Forelimb muscle (tissue), 1 donor: Measurements from ENCODE around the gene UVRAG. TPM values are rescaled to one million over a fixed set of nuclear protein-coding genes. Genes with fewer than 3 reads are reported as not detected.
"Not testable (repeated sequence)": the region's sequence is repeated elsewhere in the genome, so short reads cannot be mapped to it uniquely, and the experiment has no call there.

Experiments
- DNase-seq: peaks from one replicate; pipeline ENCODE4 v3.0.0-alpha.2; 2013; ENCODE audit warnings: low read depth
- polyA plus RNA-seq: library from polyadenylated mRNA; unstranded; fragments of 120-200 nt; gene quantifications from one replicate; pipeline ENCODE4 v1.2.1, GENCODE V29; 2013; ENCODE audit not compliant: insufficient read length

Gene UVRAG
- polyA plus RNA-seq, 1 donor = 8.1 TPM

DNA sequence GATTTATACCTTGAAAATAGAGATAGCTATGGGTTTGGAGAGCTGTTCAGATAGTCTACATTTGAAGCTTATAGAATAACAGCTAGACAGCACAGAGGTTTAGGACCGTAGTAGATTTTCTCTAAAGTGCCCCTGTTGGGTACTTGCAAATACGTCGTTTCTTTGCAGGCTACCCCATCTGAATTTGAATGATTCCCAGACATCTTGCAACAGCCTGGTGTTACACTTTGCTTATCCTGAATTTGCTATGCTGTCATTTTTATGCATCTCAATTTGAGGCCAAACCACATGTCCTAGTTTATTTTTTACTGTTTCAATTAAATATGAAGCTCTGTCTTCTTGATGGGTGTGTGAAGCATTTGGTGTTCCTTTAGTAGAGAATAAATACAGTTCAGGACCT is 249.2 kb downstream of the UVRAG start:
- no peak for DNase-seq

DNA sequence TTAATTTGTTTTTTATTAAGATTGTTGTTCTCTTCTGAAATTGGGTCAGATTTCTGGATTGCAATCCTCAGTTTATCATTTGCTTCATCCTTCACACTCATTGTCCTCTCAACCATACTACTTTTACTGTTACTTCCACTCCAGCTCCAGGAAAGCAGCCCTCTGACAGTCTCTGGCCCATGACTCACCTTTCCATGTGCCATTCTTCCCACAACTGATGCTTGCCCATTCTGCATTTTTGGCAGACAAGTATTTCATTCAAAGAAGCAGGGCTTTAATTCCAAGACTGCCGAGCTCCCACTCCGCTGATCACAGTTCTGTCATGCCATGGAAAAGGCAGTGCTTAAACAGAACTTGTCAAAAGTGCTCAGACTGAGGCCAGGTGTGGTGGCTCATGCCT is 252.1 kb downstream of the UVRAG start:
- DNase-seq = no peak

DNA sequence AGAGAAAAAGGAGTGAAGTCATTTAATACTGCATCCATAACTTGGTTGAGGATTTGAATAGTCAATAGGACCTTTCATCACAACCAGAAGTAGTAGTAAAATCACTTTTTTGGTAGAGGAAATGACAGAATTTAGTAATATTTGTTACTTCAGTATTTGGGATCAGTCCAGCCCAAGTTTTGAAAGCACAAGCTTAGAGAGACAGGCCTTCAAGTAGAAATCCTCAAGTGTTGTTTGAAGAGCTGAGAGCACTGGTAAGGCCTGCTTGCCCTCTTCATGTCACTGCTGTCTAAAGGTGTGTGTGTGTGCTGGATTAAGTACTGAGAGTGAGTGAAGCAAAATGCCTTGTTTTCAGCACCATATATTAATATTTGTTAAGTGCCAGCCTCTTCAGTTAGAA is 254.0 kb downstream of the UVRAG start:
- DNase-seq = no peak

DNA sequence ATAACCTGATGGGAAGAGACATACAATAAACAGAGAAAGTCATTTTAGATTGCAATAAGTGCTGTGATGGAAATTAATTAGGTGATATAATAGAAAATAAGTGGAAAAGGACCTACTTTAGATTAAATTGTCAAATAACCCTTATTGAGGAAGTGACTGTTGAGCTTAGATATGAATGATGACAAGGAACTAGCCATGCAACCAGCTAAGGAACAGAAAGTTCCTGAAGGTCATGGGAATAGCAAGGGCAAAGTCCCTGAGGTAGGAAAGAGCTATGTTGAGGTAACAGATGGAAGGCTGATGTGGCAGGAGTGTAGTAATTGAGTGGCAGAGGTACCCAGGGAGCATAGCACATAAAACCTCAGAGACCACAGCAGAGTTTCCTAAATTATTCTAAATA is 256.1 kb downstream of the UVRAG start:
- DNase-seq = no peak

DNA sequence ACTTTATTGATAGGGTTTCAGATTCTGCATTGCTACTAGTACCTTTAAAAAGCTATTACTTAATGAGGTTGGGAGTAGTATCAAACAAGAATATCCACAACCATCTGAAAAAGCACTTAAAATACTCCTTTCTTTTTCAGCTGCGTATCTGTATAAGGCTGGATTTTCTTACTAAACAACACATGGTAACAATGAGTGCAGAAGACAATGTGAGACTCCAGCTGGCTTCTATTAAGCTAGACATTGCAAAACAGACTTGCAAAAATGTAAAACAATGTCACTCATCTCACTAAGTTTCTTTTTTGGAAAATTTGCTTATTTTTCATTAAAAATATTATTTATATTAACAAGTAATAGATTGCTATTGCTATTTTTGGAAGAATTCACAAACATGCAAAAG is 258.7 kb downstream of the UVRAG start:
- peak; percentile 77 for DNase-seq

DNA sequence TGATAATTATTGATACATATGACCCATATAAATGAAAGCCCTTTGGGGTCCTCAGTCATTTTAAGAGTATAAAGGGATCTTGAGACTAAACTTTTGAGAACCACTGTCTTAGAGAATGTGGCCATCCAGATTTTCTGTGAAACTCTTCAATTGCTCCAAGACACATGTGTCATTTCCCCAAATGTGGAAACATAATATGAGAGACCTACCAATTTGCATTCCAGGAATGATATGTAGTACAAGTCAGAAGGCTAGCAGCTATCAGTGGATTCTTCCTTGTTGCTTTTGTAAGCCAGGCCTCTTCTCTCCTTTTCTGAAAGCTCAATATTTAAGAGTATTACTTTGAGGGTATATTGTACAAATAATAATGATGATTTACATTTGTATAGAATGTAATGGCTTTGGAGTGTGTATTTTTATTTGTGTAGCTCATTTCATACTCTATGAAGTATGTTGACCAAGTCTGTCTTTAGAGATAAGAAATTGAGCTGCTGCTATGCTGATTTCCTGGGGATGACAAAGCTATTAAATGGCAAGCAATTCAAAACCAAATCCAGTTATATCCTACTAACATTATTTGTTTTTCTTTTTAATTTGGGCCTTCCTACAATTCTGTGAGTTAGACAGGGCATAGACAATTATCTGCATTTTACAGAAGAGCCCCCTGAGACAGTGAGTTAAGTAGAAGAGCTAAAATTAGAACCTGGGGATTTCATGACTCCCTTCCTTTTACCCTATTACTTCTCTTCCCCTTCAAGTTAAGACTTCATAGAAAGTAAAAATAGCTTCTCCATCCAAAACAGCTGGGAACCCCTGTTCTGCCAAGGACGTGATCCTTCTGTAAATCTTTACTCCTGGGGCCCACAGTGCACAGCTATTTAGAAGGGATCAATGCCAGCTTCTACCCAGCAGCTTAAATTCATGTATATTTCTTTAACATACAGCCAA is 259.4 kb downstream of the UVRAG start:
- no peak for DNase-seq

DNA sequence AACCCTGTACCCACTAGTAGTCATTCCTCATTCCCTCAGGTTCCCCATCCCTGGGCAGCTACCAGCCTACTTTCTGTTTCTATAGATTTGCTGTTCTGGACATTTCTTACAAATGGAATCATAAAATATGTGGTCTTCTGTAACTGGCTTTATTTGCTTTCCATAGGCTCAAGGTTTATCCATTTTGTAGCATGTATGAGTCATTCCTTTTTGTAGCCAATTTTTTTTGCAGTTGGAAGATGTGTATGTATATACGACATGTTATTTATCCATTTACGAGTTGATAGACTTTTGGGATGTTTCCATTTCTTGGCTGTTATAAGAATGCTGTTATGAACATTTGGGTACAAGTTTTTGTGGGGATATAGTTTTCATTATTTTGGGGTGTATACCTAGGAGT is 260.7 kb downstream of the UVRAG start:
- DNase-seq = no peak

DNA sequence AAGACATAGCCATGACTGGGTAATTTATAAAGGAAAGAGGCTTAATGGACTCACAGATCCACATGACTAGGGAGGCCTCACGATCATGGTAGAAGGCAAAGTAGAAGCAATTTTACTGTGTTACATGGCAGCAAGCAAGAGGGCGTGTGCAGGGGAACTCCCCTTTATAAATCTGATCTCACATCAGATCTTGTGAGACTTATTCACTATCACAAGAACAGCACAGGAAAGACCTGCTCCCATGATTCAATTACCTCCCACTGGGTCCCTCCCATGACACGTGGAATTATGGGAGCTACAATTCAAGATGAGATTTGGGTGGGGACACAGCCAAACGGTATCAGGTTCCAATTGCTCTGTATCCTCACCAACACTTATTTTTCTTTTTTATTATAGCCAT is 261.2 kb downstream of the UVRAG start:
- not testable (repeated sequence) for DNase-seq

DNA sequence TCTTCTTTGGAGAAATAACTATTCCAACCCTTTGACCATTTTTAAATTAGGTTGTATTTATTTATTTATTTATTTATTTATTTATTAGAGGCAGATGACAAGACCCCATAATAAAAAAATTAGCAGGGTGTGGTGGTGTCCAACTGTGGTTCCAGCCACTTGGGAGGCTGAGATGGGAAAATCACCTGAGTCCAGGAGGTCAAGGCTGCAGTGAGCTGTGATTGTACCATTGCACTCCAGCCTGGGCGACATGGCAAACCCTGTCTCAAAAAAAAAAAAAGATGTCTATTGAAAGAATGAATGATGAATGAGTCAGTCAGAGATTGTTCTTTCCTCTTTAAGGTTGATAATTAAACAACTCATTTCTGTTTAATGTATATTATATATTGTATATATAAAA is 261.7 kb downstream of the UVRAG start:
- no peak for DNase-seq

DNA sequence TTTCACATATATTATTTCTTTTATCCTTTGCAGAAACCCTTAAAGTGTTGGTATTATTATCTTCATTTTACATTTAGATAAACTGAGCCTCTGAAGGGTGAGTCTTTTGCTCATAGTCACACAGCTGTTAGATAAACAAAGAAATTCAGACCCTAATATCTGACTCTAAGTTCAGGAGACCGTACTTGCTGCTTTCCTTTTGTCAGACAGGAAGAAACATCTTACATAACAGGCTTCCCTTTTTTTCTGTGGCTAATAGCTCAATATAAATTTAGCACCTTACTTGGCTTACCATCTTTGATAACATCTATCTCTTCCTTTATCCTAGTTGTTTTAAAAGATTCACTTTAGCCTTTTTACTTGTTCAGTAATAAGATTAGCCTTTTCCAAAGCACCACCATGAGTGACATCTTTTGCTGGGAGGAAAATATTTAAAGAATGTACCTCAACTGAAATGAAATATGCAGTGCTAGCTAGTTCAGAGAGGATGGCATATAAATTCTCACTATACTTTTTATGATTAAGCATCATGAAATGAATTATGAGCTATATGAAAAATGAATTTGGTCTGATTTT is 262.7 kb downstream of the UVRAG start:
- DNase-seq = no peak

DNA sequence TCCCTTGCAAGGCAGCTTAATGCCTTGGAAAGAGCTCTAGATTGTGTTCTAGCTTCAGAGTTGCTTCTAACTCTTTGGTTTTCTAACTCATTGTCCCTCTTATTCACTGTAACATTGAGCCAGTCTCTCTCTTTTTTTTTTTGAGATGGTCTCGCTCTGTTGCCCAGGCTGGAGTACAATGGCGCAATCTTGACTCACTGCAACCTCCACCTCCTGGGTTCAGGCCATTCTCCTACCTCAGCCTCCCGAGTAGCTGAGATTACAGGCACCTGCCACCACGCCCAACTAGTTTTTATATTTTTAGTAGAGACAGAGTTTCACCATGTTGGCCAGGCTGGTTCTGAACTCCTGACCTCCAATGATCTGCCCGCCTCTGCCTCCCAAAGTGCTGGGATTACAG is 266.1 kb downstream of the UVRAG start:
- DNase-seq = not testable (repeated sequence)

DNA sequence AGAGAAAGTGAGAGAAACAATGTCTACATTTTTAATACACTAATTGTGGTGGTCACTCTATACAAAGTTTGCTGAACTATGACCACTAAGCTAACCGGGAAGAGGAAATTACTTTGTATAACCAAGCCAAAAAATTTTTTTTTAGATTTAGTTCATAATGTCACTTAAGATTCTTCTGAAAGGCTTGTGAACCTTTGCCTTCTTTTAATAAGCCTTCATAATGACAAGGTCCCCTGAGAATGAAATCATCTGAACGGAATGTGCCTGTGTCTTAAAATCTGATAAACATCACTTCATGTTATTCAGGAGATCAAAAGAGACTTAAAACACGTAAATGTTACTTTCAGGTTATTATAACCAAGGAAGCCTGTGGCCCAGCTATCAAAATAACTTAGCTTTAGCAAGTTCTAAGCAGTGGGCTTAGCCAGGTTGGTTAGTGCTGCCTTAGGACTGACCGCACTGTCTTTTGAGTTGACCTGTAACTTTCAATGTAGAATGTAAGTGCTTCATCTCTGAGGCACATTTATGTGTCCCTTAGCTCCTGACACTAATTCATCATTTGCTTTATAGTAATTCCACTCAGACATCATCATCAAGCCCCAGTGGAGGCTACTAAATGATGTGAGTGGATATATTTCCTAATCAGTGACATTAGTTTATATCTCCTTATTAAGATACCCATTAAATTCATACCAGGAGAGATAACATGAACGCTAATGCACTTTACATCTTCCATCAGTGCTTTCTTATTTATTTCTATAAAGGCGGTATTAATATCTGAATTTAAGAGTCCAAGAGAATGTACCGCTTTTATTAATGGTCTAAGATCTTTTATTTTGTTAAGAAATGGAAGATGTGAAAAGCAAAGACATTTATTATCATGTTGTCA is 268.8 kb downstream of the UVRAG start:
- no peak for DNase-seq

DNA sequence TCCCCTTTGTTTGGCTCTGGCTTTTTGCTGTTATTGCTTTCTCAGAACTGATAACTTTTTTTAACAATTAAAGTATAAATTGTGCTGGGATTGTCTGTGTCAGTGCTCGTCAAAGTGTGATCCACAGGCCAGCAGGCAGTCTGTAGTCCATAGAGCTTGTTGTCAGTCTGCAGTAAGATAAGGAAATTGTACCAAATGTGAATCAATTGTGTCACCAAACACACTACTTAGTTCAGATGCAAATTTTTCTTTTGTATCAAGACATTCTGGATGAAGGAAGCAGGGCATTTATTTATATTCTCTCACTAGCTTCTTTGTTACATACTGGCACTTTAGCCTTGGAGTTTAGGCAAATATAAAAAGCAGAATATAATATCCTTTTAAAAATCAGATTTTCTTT is 270.3 kb downstream of the UVRAG start:
- DNase-seq = no peak

DNA sequence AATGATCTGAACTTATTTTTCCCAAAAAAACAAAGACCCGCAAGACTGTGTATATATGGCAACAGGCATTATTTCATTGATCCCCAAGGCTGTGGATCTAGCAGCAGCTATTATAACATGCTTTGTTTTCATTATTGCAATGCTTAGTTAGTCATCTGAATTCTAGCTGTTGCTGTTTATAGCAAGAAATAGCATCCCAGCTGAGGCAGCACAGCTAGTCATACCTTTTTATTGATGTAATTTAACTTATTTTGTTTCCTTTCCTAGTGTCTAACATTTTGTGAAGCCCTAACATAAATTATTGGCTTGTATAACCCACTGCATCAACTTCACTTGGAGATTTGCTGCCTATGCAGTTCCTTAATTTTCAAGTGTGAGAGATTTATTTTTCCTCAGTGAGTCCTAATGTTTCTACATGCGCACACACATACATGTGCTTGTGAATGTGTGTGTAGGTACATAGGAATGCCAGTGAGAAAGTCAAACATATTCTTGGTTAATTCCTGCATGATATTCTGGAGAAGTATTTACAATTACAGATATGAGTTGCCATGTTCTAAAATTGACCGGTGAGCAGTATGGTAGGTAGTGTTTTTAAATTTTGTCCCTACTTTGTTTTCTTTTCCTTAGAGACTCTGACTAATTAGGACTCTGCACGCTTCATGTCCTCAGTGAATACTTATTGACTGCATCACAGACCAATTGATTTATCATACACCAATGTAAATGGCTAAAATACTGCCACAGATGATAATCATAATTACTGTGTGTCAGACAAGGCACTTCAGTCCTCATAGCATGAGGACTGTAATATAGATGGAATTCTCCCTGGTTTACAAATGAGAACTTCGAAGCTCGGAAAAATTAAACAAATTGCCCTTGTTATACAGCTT is 272.0 kb downstream of the UVRAG start:
- no peak for DNase-seq

DNA sequence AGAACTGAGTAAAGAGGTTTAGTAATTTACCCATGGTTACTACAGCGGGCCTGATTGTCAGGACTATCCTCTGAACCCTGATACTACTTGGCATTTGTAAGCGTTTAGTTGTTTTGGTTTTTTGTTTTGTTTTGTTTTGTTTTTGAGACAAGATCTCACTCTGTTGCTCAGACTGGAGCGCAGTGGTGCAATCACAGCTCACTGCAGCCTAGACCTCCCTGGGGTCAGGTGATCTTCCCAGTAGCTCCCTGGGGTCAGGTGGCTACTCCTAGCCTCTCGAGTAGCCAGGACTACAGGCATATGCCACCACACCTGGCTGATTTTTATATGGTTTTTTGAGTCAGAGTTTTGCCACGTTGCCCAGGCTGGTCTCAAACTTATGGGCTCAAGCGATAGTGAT is 272.7 kb downstream of the UVRAG start:
- no peak for DNase-seq

DNA sequence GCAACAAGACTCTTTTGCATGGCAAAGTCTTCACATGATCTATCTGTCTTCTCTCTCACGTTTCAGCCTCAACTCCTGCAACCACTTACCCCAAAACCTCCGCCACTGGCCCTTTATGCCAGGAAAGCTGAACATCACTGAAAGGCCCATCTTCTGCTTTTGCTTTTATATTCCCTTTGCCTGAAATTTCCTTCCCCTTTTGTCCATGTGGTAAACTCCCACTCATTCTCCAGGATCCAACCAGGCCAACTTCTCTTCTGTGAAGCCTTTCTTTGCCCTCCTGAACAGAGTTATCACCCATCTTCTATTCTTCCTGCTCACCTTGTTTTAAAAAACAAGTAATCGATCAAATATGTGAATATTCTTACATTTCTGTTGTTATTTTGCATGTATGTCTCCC is 273.5 kb downstream of the UVRAG start:
- DNase-seq = no peak

DNA sequence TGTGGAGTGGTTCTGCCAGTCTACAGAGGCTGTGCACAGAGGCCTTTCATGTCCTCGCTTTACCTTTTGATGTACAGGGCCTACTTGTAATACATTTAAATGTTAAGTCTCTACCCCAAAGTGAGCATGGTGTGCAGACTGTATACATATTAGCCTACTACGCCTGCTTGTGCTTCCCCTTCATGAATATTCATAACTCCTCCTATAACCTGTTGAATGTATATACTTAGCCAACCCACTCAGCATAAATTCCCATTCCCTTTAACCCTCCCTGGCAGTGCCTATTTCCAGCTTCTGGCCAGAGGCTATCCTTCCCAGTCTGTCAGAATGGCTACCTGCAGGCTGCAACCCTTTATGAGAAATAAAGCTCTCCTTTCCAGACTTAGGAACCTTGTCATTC is 275.2 kb downstream of the UVRAG start:
- no peak for DNase-seq

DNA sequence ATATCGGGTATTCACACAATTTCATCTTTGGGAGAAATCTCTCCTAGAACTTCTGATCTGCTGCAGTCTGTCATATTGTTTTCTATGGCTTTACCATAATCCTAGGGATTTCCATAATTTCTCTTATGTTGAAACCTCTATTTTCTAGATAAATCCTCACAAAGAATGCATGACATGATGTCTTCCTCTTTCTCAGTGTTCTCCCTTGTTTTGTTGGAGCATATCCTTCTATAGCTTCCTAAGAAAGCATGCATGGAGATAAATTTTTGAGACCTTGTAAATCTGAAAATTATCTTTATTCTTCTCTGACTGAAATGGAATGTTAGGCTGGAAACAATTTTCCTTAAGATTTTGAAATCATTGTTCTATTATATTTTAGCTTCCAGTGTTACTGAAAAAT is 275.8 kb downstream of the UVRAG start:
- no peak for DNase-seq

DNA sequence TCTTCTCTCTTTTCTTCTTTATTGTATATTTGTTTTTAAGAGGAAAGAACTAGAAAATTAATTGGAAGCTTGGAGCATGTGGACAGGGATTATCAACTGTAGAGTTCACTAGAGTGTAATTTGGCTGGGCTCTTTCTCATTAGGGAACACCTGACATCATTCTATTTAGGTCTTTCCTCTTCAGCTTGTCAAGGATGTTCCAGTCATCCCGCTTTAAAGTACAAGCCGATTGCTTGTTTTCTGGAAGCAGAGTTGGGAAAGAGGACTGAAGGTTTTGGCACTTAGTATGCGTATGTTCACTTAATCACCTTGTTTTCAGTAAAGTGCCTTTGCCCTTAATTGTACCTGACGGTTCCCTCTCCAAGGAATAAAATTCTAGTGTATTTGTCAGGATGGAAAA is 279.7 kb downstream of the UVRAG start:
- no peak for DNase-seq

DNA sequence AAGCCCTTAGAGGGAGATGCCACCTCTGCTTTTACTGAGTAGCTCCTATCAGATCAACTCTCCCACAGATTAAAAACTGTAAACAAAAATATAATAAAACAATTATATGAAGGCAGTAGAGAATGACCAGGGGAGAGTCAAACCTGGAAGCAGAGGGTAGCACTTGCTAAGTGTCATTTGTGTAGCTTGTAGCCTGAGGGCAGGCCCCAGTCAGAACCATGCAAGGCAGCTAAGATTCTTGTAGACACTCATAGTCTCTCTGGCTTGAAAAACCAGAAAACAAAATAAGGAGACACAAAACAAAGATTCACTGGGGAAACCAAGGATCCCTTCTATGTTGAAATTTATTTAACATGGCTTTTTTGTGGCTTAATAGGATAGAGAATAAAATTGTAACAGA is 280.9 kb downstream of the UVRAG start:
- DNase-seq = no peak

DNA sequence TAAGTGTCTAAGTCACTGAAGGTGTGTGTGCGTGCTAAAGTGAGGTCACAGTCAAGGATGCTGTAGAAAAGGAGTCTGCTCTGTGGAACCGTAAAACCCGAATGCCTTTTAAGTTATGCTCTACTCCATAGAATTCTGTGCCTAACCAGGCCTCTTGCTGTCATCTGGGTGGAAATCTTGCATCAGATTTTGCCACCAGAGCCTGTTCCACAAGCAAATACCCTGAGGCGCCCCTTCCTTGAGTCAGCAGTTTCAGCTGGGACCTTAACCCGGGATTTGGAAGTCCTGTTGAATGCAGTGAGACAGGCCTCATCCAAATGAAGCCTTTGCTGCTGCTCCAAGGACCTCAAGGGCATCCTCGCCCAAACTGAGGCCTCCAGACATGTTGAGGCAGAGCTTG is 281.5 kb downstream of the UVRAG start:
- DNase-seq = no peak
